Parathyroid adenoma (tissue), 2 donors: ENCODE results near the gene ZNHIT6.

Source experiments
- H2AFZ ChIP-seq: fragments of 300-600 bp; sonication (generic); one replicate; pipeline ENCODE4 v1.7.0; 2017; ENCODE audit warnings: antibody characterized with exemption, mild to moderate bottlenecking
- H3K27ac ChIP-seq: fragments of 300-600 bp; sonication (generic); one replicate; pipeline ENCODE4 v1.7.0; 2017
- H3K27me3 ChIP-seq: fragments of 300-600 bp; sonication (generic); one replicate; pipeline ENCODE4 v1.7.0; 2017; ENCODE audit warnings: low read length; ENCODE audit not compliant: control insufficient read depth, insufficient read depth
- H3K36me3 ChIP-seq: fragments of 300-600 bp; sonication (generic); one replicate; pipeline ENCODE4 v1.7.0; 2017; ENCODE audit warnings: low read length; ENCODE audit not compliant: control insufficient read depth, insufficient read depth
- H3K4me1 ChIP-seq: fragments of 300-600 bp; sonication (generic); one replicate; pipeline ENCODE4 v1.7.0; 2017; ENCODE audit warnings: control low read depth
- H3K4me2 ChIP-seq: fragments of 300-600 bp; sonication (generic); one replicate; pipeline ENCODE4 v1.7.0; 2017; ENCODE audit warnings: low read length
- H3K4me3 ChIP-seq: fragments of 300-600 bp; sonication (generic); one replicate; pipeline ENCODE4 v1.7.0; 2017; ENCODE audit warnings: low read depth, low read length
- H3K79me2 ChIP-seq: fragments of 300-600 bp; sonication (generic); one replicate; pipeline ENCODE4 v1.7.0; 2017; ENCODE audit warnings: control low read depth
- H3K9ac ChIP-seq: fragments of 300-600 bp; sonication (generic); one replicate; pipeline ENCODE4 v1.7.0; 2017; ENCODE audit warnings: mild to moderate bottlenecking
- H3K9me3 ChIP-seq: fragments of 300-600 bp; sonication (generic); one replicate; pipeline ENCODE4 v1.7.0; 2017; ENCODE audit warnings: low read length; ENCODE audit not compliant: control insufficient read depth
- TF ChIP-seq, protein P1 (sequence below): fragments of 300-600 bp; sonication (generic); IDR thresholded peaks from one replicate; pipeline ENCODE4 v1.7.0; 2017; ENCODE audit warnings: antibody characterized with exemption, mild to moderate bottlenecking
- donor health status: primary hyperparathyroidism.

Gene ZNHIT6

GRCh38 chr1:85606414-85606800 lies 101.8 kb downstream of the ZNHIT6 start:
- no peaks in the 10 kb centered on the region for H3K36me3 ChIP-seq
- H3K79me2 ChIP-seq, result no peaks in the 10 kb centered on the region
- no peaks in the 10 kb centered on the region for H3K27me3 ChIP-seq
- no peak overlapping the region for H3K9ac ChIP-seq
- no peak overlapping the region for H3K4me2 ChIP-seq
- no peak overlapping the region for H3K4me3 ChIP-seq
- H3K27ac ChIP-seq, result no peak overlapping the region
- no peaks in the 10 kb centered on the region for H3K4me1 ChIP-seq
- H2AFZ ChIP-seq, result no peak overlapping the region
- no peaks in the 10 kb centered on the region for H3K9me3 ChIP-seq
- TF ChIP-seq, protein P1, sequence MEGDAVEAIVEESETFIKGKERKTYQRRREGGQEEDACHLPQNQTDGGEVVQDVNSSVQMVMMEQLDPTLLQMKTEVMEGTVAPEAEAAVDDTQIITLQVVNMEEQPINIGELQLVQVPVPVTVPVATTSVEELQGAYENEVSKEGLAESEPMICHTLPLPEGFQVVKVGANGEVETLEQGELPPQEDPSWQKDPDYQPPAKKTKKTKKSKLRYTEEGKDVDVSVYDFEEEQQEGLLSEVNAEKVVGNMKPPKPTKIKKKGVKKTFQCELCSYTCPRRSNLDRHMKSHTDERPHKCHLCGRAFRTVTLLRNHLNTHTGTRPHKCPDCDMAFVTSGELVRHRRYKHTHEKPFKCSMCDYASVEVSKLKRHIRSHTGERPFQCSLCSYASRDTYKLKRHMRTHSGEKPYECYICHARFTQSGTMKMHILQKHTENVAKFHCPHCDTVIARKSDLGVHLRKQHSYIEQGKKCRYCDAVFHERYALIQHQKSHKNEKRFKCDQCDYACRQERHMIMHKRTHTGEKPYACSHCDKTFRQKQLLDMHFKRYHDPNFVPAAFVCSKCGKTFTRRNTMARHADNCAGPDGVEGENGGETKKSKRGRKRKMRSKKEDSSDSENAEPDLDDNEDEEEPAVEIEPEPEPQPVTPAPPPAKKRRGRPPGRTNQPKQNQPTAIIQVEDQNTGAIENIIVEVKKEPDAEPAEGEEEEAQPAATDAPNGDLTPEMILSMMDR, result no peak

DNA sequence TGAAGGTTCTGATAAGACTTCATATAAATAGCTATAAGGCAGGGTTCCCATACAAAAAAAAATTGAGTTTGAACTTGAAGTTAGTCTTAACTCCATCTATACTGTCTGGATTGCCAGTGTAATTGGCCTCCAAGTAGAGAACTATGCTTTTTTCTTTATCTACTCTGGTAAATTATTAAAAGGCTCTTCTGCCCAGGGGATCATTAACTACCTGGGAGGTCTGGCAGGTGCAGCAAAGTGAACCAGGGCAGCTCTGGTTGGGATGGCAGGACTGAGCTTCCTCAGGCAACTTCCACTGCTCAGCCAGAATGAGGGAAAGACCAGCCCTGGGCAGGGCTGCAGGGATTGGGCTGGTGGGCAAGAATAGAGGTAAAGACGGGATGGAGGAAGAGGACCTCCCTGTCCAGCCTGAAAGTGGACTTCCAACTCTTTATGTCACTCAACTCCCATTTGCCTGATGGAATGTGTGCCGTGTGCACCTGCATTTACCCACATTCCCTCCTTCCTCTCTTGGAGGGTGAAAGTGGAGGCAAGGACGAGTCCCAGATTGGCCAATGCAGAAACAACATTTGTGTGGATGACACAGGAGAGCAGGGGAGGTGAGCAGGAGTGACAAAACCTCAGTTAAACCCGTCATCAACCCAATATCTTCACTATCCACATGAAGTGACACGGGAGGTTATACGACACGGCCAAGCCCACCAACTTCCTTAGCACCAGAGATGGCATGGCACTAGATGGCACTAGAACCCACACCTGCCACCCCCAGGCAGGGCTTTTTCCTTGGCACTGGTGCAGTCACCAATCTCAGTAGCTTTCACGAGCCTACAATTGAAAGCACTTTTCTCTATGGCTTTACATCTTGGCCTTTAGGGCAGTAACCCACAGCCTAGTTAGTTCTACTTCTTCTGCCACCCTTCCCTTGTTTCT lies 102.5 kb downstream of the ZNHIT6 start:
- Histone ChIP-seq H3K4me3 (no peak overlapping the region), H3K4me2 (no peak overlapping the region), H3K79me2 (no peaks in the 10 kb centered on the region), H3K9ac (no peak overlapping the region), H3K9me3 (no peaks in the 10 kb centered on the region), H3K27ac (no peak overlapping the region), H3K4me1 (no peaks in the 10 kb centered on the region), H3K27me3 (no peaks in the 10 kb centered on the region), H2AFZ (no peak overlapping the region), H3K36me3 (no peaks in the 10 kb centered on the region)
- TF ChIP-seq, protein P1, result no peak

GRCh38 chr1:85604298-85604997 lies 103.8 kb downstream of the ZNHIT6 start:
- Histone ChIP-seq H2AFZ (no peak overlapping the region), H3K27ac (no peak overlapping the region), H3K4me1 (no peaks in the 10 kb centered on the region), H3K4me2 (no peak overlapping the region), H3K36me3 (no peaks in the 10 kb centered on the region), H3K9me3 (no peaks in the 10 kb centered on the region), H3K27me3 (no peaks in the 10 kb centered on the region), H3K79me2 (no peaks in the 10 kb centered on the region), H3K9ac (no peak overlapping the region), H3K4me3 (no peak overlapping the region)
- TF ChIP-seq, protein P1, result no peak

- Histone ChIP-seq H3K4me1 (no peaks in the 10 kb centered on the region), H3K9ac (no peak overlapping the region), H2AFZ (no peak overlapping the region), H3K9me3 (no peaks in the 10 kb centered on the region), H3K4me2 (no peak overlapping the region), H3K4me3 (no peak overlapping the region), H3K27ac (no peak overlapping the region), H3K36me3 (no peaks in the 10 kb centered on the region), H3K79me2 (no peaks in the 10 kb centered on the region), H3K27me3 (no peaks in the 10 kb centered on the region)
- TF ChIP-seq, protein P1, result no peak
These were observed 105.0 kb downstream of the ZNHIT6 start for GRCh38 chr1:85603086-85603880.
